ENCODE data around the gene MYO1F.

Gene MYO1F

DNA sequence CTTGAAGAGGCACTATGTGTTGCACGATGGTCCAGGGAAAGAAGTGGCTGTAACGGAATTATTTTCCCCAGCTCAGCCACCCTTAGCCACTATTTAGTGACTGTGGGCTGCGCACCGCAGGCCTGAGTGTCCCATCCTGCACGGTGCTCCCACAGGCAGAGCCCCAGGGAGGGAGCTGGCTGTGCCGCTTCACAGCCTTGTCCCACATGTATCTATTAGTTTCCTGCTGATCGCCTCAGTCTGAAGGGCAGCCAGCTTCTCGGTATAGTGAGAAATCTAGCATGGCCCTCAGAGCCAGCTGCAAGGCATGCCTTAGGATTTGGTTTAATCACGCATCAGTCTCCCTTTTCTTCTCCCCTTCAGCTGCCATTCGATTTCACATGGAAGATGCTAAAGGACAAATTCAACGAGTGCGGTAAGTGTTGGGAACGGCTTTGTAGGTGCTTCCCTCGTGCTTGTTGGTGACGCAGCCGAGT is 90.5 kb downstream of the MYO1F start:
- in situ Hi-C loops (cut with MboI; ENCODE audit: low sequenced_read_pairs, unreplicated experiment), result no loop called here
- no peak for DNase-seq (ENCODE audit: low spot score)
- TF ChIP-seq, protein P1, sequence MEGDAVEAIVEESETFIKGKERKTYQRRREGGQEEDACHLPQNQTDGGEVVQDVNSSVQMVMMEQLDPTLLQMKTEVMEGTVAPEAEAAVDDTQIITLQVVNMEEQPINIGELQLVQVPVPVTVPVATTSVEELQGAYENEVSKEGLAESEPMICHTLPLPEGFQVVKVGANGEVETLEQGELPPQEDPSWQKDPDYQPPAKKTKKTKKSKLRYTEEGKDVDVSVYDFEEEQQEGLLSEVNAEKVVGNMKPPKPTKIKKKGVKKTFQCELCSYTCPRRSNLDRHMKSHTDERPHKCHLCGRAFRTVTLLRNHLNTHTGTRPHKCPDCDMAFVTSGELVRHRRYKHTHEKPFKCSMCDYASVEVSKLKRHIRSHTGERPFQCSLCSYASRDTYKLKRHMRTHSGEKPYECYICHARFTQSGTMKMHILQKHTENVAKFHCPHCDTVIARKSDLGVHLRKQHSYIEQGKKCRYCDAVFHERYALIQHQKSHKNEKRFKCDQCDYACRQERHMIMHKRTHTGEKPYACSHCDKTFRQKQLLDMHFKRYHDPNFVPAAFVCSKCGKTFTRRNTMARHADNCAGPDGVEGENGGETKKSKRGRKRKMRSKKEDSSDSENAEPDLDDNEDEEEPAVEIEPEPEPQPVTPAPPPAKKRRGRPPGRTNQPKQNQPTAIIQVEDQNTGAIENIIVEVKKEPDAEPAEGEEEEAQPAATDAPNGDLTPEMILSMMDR (IDR thresholded peaks at IDR 0.05; ENCODE audit: borderline replicate concordance, control extremely low read depth, extremely low read depth, insufficient read depth, missing control alignments), result no peak

DNA sequence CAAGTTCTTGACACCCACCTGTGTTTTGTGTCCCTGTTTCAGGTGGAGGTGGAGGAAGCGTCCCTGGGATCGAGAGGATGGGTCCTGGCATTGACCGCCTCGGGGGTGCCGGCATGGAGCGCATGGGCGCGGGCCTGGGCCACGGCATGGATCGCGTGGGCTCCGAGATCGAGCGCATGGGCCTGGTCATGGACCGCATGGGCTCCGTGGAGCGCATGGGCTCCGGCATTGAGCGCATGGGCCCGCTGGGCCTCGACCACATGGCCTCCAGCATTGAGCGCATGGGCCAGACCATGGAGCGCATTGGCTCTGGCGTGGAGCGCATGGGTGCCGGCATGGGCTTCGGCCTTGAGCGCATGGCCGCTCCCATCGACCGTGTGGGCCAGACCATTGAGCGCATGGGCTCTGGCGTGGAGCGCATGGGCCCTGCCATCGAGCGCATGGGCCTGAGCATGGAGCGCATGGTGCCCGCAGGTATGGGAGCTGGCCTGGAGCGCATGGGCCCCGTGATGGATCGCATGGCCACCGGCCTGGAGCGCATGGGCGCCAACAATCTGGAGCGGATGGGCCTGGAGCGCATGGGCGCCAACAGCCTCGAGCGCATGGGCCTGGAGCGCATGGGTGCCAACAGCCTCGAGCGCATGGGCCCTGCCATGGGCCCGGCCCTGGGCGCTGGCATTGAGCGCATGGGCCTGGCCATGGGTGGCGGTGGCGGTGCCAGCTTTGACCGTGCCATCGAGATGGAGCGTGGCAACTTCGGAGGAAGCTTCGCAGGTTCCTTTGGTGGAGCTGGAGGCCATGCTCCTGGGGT is 91.5 kb downstream of the MYO1F start:
- in situ Hi-C loops (cut with MboI; ENCODE audit: low sequenced_read_pairs, unreplicated experiment), result no loop called here
- DNase-seq (ENCODE audit: low spot score), result no peak
- TF ChIP-seq, protein P1 (IDR thresholded peaks at IDR 0.05; ENCODE audit: borderline replicate concordance, control extremely low read depth, extremely low read depth, insufficient read depth, missing control alignments), result no peak

DNA sequence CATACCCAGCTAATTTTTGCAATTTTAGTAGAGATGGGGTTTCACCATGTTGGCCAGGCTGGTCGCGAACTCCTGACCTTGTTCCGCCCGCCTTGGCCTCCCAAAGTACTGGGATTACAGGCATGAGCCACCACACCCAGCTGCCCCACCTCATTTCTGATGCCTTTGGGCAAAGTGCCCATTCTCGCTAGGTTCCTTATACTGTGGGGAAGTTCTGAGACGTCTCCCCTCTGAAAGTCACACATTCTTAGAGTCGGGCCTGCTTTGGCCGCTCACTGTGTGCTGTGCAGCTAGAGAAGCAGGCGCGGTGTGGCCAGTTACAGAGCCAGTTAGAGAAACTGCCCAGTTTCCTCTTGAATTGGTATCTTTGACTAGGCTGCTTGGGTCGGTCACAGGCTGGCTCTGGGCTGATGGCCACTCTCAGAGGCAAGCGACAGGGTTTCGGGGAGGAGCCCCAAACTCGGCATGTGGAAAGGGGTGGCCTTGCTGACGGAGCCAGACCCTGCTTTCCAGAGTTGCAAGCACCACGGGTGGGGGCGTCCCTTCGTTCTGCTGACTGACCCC is 92.8 kb downstream of the MYO1F start:
- TF ChIP-seq, protein P1 (IDR thresholded peaks at IDR 0.05; ENCODE audit: borderline replicate concordance, control extremely low read depth, extremely low read depth, insufficient read depth, missing control alignments), result no peak
- in situ Hi-C loops (cut with MboI; ENCODE audit: low sequenced_read_pairs, unreplicated experiment), result no loop called here
- no peak for DNase-seq (ENCODE audit: low spot score)

DNA sequence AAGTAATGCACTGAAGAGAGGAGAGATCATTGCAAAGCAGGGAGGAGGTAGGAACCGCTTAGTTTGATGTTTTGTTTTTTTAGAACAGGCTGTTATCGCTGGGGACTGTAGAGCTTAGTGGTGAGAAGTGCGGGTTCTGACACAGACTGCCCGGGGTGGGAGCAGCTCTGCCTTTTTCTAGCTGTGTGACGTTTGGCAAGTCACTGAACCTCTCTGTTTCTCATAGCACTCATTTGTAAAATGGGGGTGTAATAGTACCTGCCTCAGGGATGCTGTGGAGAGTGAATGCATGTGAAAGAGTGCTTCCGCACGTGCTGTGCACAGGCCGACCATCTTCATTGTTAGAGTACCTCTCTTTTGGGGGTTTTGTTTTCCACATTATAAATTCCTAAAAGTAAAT is 94.1 kb downstream of the MYO1F start:
- DNase-seq (ENCODE audit: low spot score), result no peak
- TF ChIP-seq, protein P1 (IDR thresholded peaks at IDR 0.05; ENCODE audit: borderline replicate concordance, control extremely low read depth, extremely low read depth, insufficient read depth, missing control alignments), result no peak
- in situ Hi-C loops (cut with MboI; ENCODE audit: low sequenced_read_pairs, unreplicated experiment), result no loop called here

DNA sequence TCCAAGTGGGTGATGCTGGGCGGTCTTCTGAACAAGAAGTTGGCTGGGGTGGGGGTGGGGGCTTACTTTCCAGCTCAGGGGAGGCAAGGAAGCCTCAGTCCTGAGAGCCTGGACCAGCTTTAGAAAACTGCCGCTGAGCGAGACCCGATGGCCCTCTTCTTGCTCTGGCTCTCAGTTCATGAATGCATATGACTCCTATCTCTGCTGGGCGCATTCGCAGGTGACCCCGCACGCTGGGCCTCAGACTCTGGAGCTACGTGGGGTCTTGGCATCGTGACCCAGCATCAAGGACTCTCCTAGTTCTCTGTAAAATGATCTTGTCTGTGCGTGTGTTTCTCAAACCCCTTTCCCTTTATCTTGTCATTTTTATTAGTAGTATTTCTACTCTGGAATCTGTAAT is 94.5 kb downstream of the MYO1F start:
- TF ChIP-seq, protein P1 (IDR thresholded peaks at IDR 0.05; ENCODE audit: borderline replicate concordance, control extremely low read depth, extremely low read depth, insufficient read depth, missing control alignments), result no peak
- no peak for DNase-seq (ENCODE audit: low spot score)
- in situ Hi-C loops (cut with MboI; ENCODE audit: low sequenced_read_pairs, unreplicated experiment), result no loop called here

DNA sequence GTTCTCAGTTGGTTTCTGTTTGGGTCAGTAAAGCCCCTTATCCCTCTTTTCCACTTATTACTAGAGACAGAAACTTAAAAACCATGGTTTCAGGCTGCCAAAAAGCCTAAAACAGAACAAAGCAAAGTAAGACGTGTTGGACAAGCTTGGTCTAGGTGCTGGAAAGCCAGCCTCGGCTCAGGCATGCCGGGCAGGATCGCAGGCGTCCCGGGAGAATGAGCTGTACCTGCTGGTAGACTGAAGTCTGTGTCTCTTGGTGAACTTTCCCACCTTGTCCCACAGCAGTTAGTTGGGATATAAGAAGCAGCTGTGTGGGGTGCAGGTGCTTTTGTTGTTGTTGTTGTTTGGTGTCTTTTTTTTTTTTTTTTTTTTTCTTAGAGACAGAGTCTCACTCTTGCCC is 95.6 kb downstream of the MYO1F start:
- TF ChIP-seq, protein P1 (IDR thresholded peaks at IDR 0.05; ENCODE audit: borderline replicate concordance, control extremely low read depth, extremely low read depth, insufficient read depth, missing control alignments), result no peak
- in situ Hi-C loops (cut with MboI; ENCODE audit: low sequenced_read_pairs, unreplicated experiment), result no loop called here
- no peak for DNase-seq (ENCODE audit: low spot score)
